Suppressor macrophage treated with lipopolysaccharide for 1 hour (primary cell): ENCODE results near the gene FXR1.

Experiments
- DNase-seq, 3 donors: peaks; one replicate each; pipeline ENCODE4 v3.0.0-alpha.2; 2020 to 2022

FXR1 gene

DNA sequence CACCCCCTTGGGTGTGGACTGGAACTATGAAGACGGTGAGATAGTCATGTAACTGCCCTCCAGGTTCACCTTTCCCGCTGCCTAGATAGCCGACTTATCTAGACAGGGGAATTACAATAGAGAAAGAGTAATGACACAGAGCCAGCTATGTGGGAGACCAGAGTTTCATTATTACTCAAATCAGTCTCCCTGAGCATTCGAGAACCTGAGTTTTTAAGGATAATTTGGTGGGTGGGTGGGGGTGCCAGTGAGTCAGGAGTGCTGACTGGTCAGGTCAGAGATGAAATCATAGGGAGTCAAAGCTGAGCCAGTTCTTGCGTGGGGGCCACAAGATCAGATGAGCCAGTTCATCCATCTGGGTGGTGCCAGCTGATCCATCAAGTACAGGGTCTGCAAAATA, 96.8 kb downstream of the FXR1 start:
- DNase-seq = no peak

DNA sequence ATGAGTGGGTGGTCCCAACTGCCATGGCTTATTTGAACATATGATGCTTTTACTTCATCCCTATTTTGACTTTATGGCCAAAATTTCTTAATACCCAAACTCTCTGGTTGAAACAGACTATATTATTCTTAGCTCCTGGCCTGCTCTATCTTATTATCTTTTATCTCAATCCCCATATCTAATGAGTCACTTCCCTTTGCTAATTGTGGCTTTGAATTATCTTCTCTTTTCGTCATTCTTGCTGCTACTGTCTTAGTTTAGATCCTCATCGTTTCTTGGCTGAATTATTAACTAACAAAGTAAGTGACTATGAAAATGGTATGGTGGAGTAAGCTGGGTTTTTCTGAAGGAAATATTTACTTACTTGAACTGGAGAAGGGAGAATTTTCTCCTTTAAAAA, 105.2 kb downstream of the FXR1 start:
- no peak for DNase-seq

- DNase-seq = no peak
Measured at GRCh38 chr3:181025204-181025603, 112.7 kb downstream of the FXR1 start.

DNA sequence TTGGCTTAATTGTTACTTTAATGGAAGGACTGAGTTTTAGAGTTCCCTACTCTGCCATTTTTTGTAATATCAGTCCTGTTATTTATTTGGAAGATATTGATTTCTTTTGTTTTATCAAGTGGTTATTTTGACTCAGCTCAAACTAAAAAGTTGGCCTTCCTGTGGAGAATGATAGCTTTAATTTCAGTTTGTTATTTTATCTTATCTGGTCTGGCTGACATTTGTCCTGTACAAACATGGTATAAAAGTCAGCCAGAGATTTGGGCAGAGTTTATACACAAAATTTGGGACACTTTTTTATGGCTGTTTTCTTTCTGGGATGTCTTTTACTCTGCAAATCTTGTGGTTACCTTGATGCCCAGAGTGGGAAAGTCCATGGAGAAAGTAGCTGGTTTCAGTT, 118.5 kb downstream of the FXR1 start:
- DNase-seq = no peak
